IMR-90 (cell line): ENCODE data around the gene HOXC13. TPM values are rescaled to one million over a fixed set of nuclear protein-coding genes. Genes with fewer than 3 reads are reported as not detected.
A peak's percentile ranks its signal among the peaks of the same experiment; 100 is the strongest.

ENCODE experiments used
- ATAC-seq: fragments of 200-7000 bp; cut with Tn5 transposase; 2 replicates; pipeline ENCODE4 v1.9.1; 2020; ENCODE audit warnings: low read depth, mild to moderate bottlenecking, moderate library complexity
- BruUV-seq: library from RNA; stranded (reverse); fragments of 400-500 nt; replicated peaks from 2 replicates; lab custom pipeline; 2021; lab: Mats Ljungman, UMichigan
- CTCF ChIA-PET: fragments of 300-600 bp; formaldehyde crosslinking; extraction: SDS; loops from one replicate; lab custom pipeline; 2021; ENCODE audit warnings: antibody characterized with exemption; lab: Yijun Ruan, JAX
- POLR2A ChIA-PET: fragments of 300-600 bp; sonication (Branson Sonifier 250); formaldehyde crosslinking; loops from one replicate; lab custom pipeline; 2022; ENCODE audit warnings: antibody characterized with exemption; ENCODE audit not compliant: unreplicated experiment; lab: Charles Lee
- DNase-seq: peaks from one replicate; pipeline ENCODE4 v3.0.0; 2013
- H2AFZ ChIP-seq: replicated peaks from 2 replicates; pipeline ENCODE3; 2013; ENCODE audit warnings: low read length, mild to moderate bottlenecking; ENCODE audit not compliant: poor library complexity
- H2AK5ac ChIP-seq: 2 replicates; pipeline ENCODE4 v1.6.1; 2013; ENCODE audit warnings: low read depth, low read length, inconsistent platforms
- H2AK9ac ChIP-seq: replicated peaks from 2 replicates; pipeline ENCODE3; 2013; ENCODE audit warnings: mild to moderate bottlenecking, low read depth, low read length, moderate library complexity; ENCODE audit not compliant: poor library complexity
- H2BK120ac ChIP-seq: 2 replicates; pipeline ENCODE4 v1.6.1; 2013; ENCODE audit warnings: low read depth, low read length, inconsistent platforms
- H2BK15ac ChIP-seq: 3 replicates; pipeline ENCODE4 v1.6.1; 2013; ENCODE audit warnings: low read depth, low read length, inconsistent platforms
- H2BK20ac ChIP-seq: 2 replicates; pipeline ENCODE4 v1.6.1; 2013; ENCODE audit warnings: low read depth, mild to moderate bottlenecking, inconsistent platforms, low read length, moderate library complexity
- H2BK5ac ChIP-seq: 2 replicates; pipeline ENCODE4 v1.6.1; 2013; ENCODE audit warnings: mild to moderate bottlenecking, low read depth, low read length, inconsistent platforms; ENCODE audit not compliant: poor library complexity, severe bottlenecking
- H3K14ac ChIP-seq: replicated peaks from 2 replicates; pipeline ENCODE4 v1.6.1; 2013; ENCODE audit warnings: low read depth, low read length, inconsistent platforms
- H3K18ac ChIP-seq: 2 replicates; pipeline ENCODE4 v1.6.1; 2013; ENCODE audit warnings: low read depth, low read length, control low read depth
- H3K23ac ChIP-seq: 2 replicates; pipeline ENCODE4 v1.6.1; 2013; ENCODE audit warnings: low read depth, low read length, inconsistent platforms
- H3K27ac ChIP-seq: 2 replicates; pipeline ENCODE4 v1.5.1; 2013; ENCODE audit warnings: mild to moderate bottlenecking, control low read depth, low read length; ENCODE audit not compliant: insufficient read depth
- H3K27me3 ChIP-seq: 2 replicates; pipeline ENCODE4 v1.6.1; 2013; ENCODE audit warnings: low read length; ENCODE audit not compliant: control insufficient read depth, insufficient read depth
- H3K36me3 ChIP-seq: 2 replicates; pipeline ENCODE4 v1.6.1; 2013; ENCODE audit warnings: low read length, mixed read lengths; ENCODE audit not compliant: control insufficient read depth, insufficient read depth
- H3K4ac ChIP-seq: 2 replicates; pipeline ENCODE4 v1.6.1; 2013; ENCODE audit warnings: low read depth, low read length, inconsistent platforms
- H3K4me1 ChIP-seq: 2 replicates; pipeline ENCODE4 v1.6.1; 2013; ENCODE audit warnings: low read length, mixed read lengths; ENCODE audit not compliant: control insufficient read depth, insufficient read depth
- H3K4me2 ChIP-seq: 2 replicates; pipeline ENCODE4 v1.6.1; 2013; ENCODE audit warnings: low read depth, mild to moderate bottlenecking, control low read depth, low read length, moderate library complexity
- H3K4me3 ChIP-seq: 2 replicates; pipeline ENCODE4 v1.5.1; 2013; ENCODE audit warnings: low read depth, mild to moderate bottlenecking, control low read depth, low read length, moderate library complexity; ENCODE audit not compliant: insufficient read depth
- H3K56ac ChIP-seq: 2 replicates; pipeline ENCODE4 v1.6.1; 2013; ENCODE audit warnings: low read length, inconsistent platforms; ENCODE audit not compliant: insufficient read depth; ENCODE audit errors: extremely low read depth
- H3K79me1 ChIP-seq, 2 experiments: 2 replicates each; pipeline ENCODE4 v1.6.1; 2013; ENCODE audit warnings: low read length in 2 of 2, inconsistent platforms in 1 of 2, low read depth in 1 of 2
- H3K9ac ChIP-seq: 2 replicates; pipeline ENCODE4 v1.6.1; 2013; ENCODE audit warnings: low read depth, low read length, control low read depth
- H3K9me1 ChIP-seq: 2 replicates; pipeline ENCODE4 v1.6.1; 2013; ENCODE audit warnings: low read length, inconsistent platforms; ENCODE audit not compliant: insufficient read depth
- H3K9me3 ChIP-seq: 2 replicates; pipeline ENCODE4 v1.6.1; 2013; ENCODE audit warnings: low read length; ENCODE audit not compliant: control insufficient read depth, insufficient read depth
- H4K20me1 ChIP-seq: 2 replicates; pipeline ENCODE4 v1.6.1; 2013; ENCODE audit warnings: low read length, inconsistent platforms; ENCODE audit not compliant: insufficient read depth
- H4K5ac ChIP-seq: 2 replicates; pipeline ENCODE4 v1.6.1; 2013; ENCODE audit warnings: mild to moderate bottlenecking, low read depth, low read length, control low read depth
- H4K8ac ChIP-seq, 2 experiments: 2 replicates each; pipeline ENCODE4 v1.6.1; 2013; ENCODE audit warnings: low read depth in 2 of 2, low read length in 2 of 2, control low read depth in 1 of 2, inconsistent platforms in 1 of 2
- H4K91ac ChIP-seq: 2 replicates; pipeline ENCODE4 v1.6.1; 2013; ENCODE audit warnings: low read depth, low read length, inconsistent platforms; ENCODE audit not compliant: insufficient read depth
- BHLHE40 ChIP-seq: fragments of 150-350 bp; IDR thresholded peaks from 2 replicates; pipeline ENCODE4 v1.6.1; 2016; ENCODE audit warnings: mild to moderate bottlenecking, low read depth, low read length
- CEBPB ChIP-seq: IDR thresholded peaks from 2 replicates; pipeline ENCODE4 v1.6.1; 2012; ENCODE audit warnings: low read depth, low read length, improper control_type of control experiment
- CHD1 ChIP-seq: IDR thresholded peaks from 2 replicates; pipeline ENCODE4 v1.6.1; 2012; ENCODE audit warnings: low read depth, low read length, improper control_type of control experiment
- CTCF ChIP-seq: conservative IDR thresholded peaks from 2 replicates; pipeline ENCODE4 v1.5.1; 2012; ENCODE audit warnings: mild to moderate bottlenecking, low read depth, low read length, improper control_type of control experiment
- FOS ChIP-seq: fragments of 150-350 bp; IDR thresholded peaks from 2 replicates; pipeline ENCODE4 v1.6.1; 2016; ENCODE audit warnings: low read depth, low read length
- MAFK ChIP-seq: IDR thresholded peaks from 2 replicates; pipeline ENCODE4 v1.6.1; 2012; ENCODE audit warnings: low read depth, low read length, improper control_type of control experiment
- MAZ ChIP-seq: IDR thresholded peaks from 2 replicates; pipeline ENCODE4 v1.6.1; 2012; ENCODE audit warnings: low read depth, mild to moderate bottlenecking, low read length, improper control_type of control experiment, moderate library complexity, borderline replicate concordance
- MXI1 ChIP-seq: IDR thresholded peaks from 2 replicates; pipeline ENCODE4 v1.6.1; 2012; ENCODE audit warnings: low read depth, mild to moderate bottlenecking, low read length, moderate library complexity, borderline replicate concordance
- POLR2A ChIP-seq: IDR thresholded peaks from 2 replicates; pipeline ENCODE4 v1.6.1; 2012; ENCODE audit warnings: mild to moderate bottlenecking, low read depth, low read length
- RAD21 ChIP-seq: IDR thresholded peaks from 2 replicates; pipeline ENCODE4 v1.6.1; 2012; ENCODE audit warnings: low read length, improper control_type of control experiment
- SMC3 ChIP-seq: fragments of 150-350 bp; IDR thresholded peaks from 2 replicates; pipeline ENCODE4 v1.6.1; 2016; ENCODE audit warnings: low read depth, mild to moderate bottlenecking, antibody characterized with exemption, low read length, moderate library complexity
- WGBS, 2 experiments: methylation state at CpG; one replicate each; pipeline versions ENCODE4 v1.1.5 to v1.1.7; 2013; ENCODE audit warnings: missing lambda C conversion rate in 2 of 2; ENCODE audit not compliant: insufficient read length in 1 of 2; ENCODE audit errors: extremely low coverage in 2 of 2; 5-methylcytosine and 5-hydroxymethylcytosine counted together
- dilution Hi-C: fragments of 300-500 bp; cut with HindIII; formaldehyde crosslinking; loops from one replicate; pipeline ENCODE4 v1.14.3; 2018; ENCODE audit warnings: low sequenced_read_pairs; ENCODE audit not compliant: unreplicated experiment
- in situ Hi-C: fragments of 300-500 bp; cut with MboI; formaldehyde crosslinking; loops from 3 replicates; pipeline ENCODE4 v1.14.3; 2019; ENCODE audit warnings: low sequenced_read_pairs, inconsistent platforms, mixed read lengths
- intact Hi-C: fragments of 100-400 bp; cut with micrococcal nuclease; formaldehyde crosslinking; loops from 2 replicates; pipeline ENCODE4 v1.10.0; 2022
- polyA plus RNA-seq, 3 experiments: library from polyadenylated mRNA; depleted of rRNA; stranded (reverse); fragments of >200 nt; gene quantifications; 2 replicates each; pipeline ENCODE4 v1.2.3, GENCODE V29; 2012; ENCODE audit warnings: low replicate concordance in 1 of 3
- total RNA-seq: library from RNA; depleted of rRNA; stranded (reverse); fragments of >200 nt; gene quantifications from 2 replicates; pipeline ENCODE4 v1.2.3, GENCODE V29; 2012

Gene HOXC13
- total and polyA plus RNA-seq, 2 of the 4 experiments (the other 2 are of a cell fraction): not detected

- in situ Hi-C loops: no loop called here
- H2BK120ac ChIP-seq: no peak overlapping the region
- intact Hi-C loops: no loop called here
- no peaks in the 10 kb centered on the region for H3K4me1 ChIP-seq
- no peaks in the 10 kb centered on the region for H3K9me1 ChIP-seq
- H4K20me1 ChIP-seq: no peaks in the 10 kb centered on the region
- no peak overlapping the region for H3K4me3 ChIP-seq
- CTCF ChIA-PET: no interaction called here
- no peak overlapping the region for H3K23ac ChIP-seq
- ATAC-seq: no peak
- BruUV-seq: no TSS peak
- no peak overlapping the region for H3K14ac ChIP-seq
- no CpG with 5 or more reads among the region's 31 CpGs for WGBS, 2 experiments
- no peak overlapping the region for H3K27ac ChIP-seq
- no peak overlapping the region for H2BK20ac ChIP-seq
- peak overlapping the region; percentile 15 for H2AFZ ChIP-seq
- H2AK9ac ChIP-seq: no peak overlapping the region
- no peak for DNase-seq
- H3K4me2 ChIP-seq: no peak overlapping the region
- no peak overlapping the region for H3K18ac ChIP-seq
- POLR2A ChIA-PET: no interaction called here
- no peaks in the 10 kb centered on the region for H3K36me3 ChIP-seq
- H3K9ac ChIP-seq: no peak overlapping the region
- peaks cover 81% of the 10 kb centered on the region for H3K27me3 ChIP-seq
- no peak overlapping the region for H4K91ac ChIP-seq
- no peak overlapping the region for H2BK15ac ChIP-seq
- no peak overlapping the region for H3K4ac ChIP-seq
- H2AK5ac ChIP-seq: no peak overlapping the region
- peaks cover 6% of the 10 kb centered on the region; the same call in 1 of the 2 replicates for H3K9me3 ChIP-seq
- no peak overlapping the region for H3K56ac ChIP-seq
- H2BK5ac ChIP-seq: no peak overlapping the region
- dilution Hi-C loops: no loop called here
- H4K8ac ChIP-seq: no peak overlapping the region
- H3K79me1 ChIP-seq: no peaks in the 10 kb centered on the region
- no peak for TF ChIP-seq CHD1
- no peak for TF ChIP-seq CEBPB
- TF ChIP-seq BHLHE40: no peak
- no peak for TF ChIP-seq FOS
- no peak for TF ChIP-seq MAFK
- no peak for TF ChIP-seq RAD21
- no peak for TF ChIP-seq POLR2A
- TF ChIP-seq MXI1: no peak
- TF ChIP-seq SMC3: no peak
- TF ChIP-seq MAZ: no peak
- no peak for TF ChIP-seq CTCF
- H4K5ac ChIP-seq: no peak overlapping the region
Observed at GRCh38 chr12:53928054-53928835, 10.4 kb upstream of the HOXC13 start.
